OCI-LY1 (cell line): Measurements from ENCODE around the gene ZBTB6.
"Not testable (repeated sequence)": the region's sequence is repeated elsewhere in the genome, so short reads cannot be mapped to it uniquely, and the experiment has no call there.

Experiments used
- H2AFZ ChIP-seq: fragments of 200-600 bp; sonication (generic), shearing (Covaris generic); 2 replicates; pipeline ENCODE4 v1.6.0; 2014; ENCODE audit warnings: antibody characterized with exemption, mild to moderate bottlenecking, low read length
- H3F3A ChIP-seq: fragments of 200-600 bp; sonication (generic), shearing (Covaris generic); 2 replicates; pipeline ENCODE4 v1.6.0; 2014; ENCODE audit warnings: mild to moderate bottlenecking, antibody characterized with exemption, low read length, moderate library complexity; ENCODE audit not compliant: insufficient read depth
- H3K27ac ChIP-seq: fragments of 200-600 bp; sonication (generic); 2 replicates; pipeline ENCODE4 v1.5.1; 2014; ENCODE audit warnings: low read length, mixed run types, mild to moderate bottlenecking, low read depth; ENCODE audit not compliant: poor library complexity, severe bottlenecking
- H3K27me3 ChIP-seq: fragments of 200-600 bp; sonication (generic); 2 replicates; pipeline ENCODE4 v1.6.0; 2014; ENCODE audit warnings: antibody characterized with exemption, mild to moderate bottlenecking, low read length, moderate library complexity; ENCODE audit not compliant: insufficient read depth
- H3K36me3 ChIP-seq: fragments of 200-600 bp; sonication (generic); 2 replicates; pipeline ENCODE4 v1.6.1; 2014; ENCODE audit warnings: mild to moderate bottlenecking, antibody characterized with exemption, low read length, moderate library complexity, mixed read lengths; ENCODE audit not compliant: insufficient read depth
- H3K4me1 ChIP-seq: fragments of 200-600 bp; sonication (generic); 2 replicates; pipeline ENCODE4 v1.5.1; 2014; ENCODE audit warnings: mild to moderate bottlenecking, low read length, moderate library complexity; ENCODE audit not compliant: insufficient read depth, severe bottlenecking
- H3K4me2 ChIP-seq: fragments of 200-600 bp; sonication (generic), shearing (Covaris generic); 2 replicates; pipeline ENCODE4 v1.6.1; 2014; ENCODE audit warnings: low read length
- H3K4me3 ChIP-seq: fragments of 200-600 bp; sonication (generic); 2 replicates; pipeline ENCODE4 v1.5.1; 2014; ENCODE audit warnings: low read length, low read depth, mild to moderate bottlenecking, mixed read lengths; ENCODE audit not compliant: poor library complexity, severe bottlenecking
- H3K79me2 ChIP-seq: fragments of 200-600 bp; shearing (Covaris generic); 2 replicates; pipeline ENCODE4 v1.6.1; 2016; ENCODE audit warnings: mixed run types, low read length, mixed read lengths; ENCODE audit not compliant: insufficient read depth
- H3K9ac ChIP-seq: fragments of 200-600 bp; sonication (generic), shearing (Covaris generic); 2 replicates; pipeline ENCODE4 v1.6.1; 2014; ENCODE audit warnings: mild to moderate bottlenecking, low read length, mixed read lengths
- H3K9me2 ChIP-seq: fragments of 200-600 bp; sonication (generic), shearing (Covaris generic); 2 replicates; pipeline ENCODE4 v1.6.1; 2014; ENCODE audit warnings: low read depth, mild to moderate bottlenecking, low read length, mixed read lengths
- H3K9me3 ChIP-seq: fragments of 200-600 bp; shearing (Covaris generic); 2 replicates; pipeline ENCODE4 v1.6.1; 2014; ENCODE audit warnings: low read length, mixed read lengths
- H4K20me1 ChIP-seq: fragments of 200-600 bp; sonication (generic), shearing (Covaris generic); 2 replicates; pipeline ENCODE4 v1.6.0; 2016; ENCODE audit warnings: mild to moderate bottlenecking, low read length; ENCODE audit not compliant: insufficient read depth
- CTCF ChIP-seq: fragments of 200-600 bp; sonication (generic), shearing (Covaris generic); IDR thresholded peaks from 2 replicates; pipeline ENCODE4 v1.5.1; 2017; ENCODE audit warnings: mild to moderate bottlenecking, antibody characterized with exemption, low read length, moderate library complexity, mixed read lengths
- EZH2 ChIP-seq: fragments of 200-600 bp; sonication (generic), shearing (Covaris generic); IDR thresholded peaks from 2 replicates; pipeline ENCODE4 v1.8.0; 2017; ENCODE audit warnings: borderline replicate concordance, mixed run types, mild to moderate bottlenecking, antibody characterized with exemption, low read length, moderate library complexity, mixed read lengths

Gene ZBTB6

GRCh38 chr9:122883125-122883524 lies 30.0 kb downstream of the ZBTB6 start:
- no peak overlapping the region for H3K27ac ChIP-seq
- peaks cover 87% of the 10 kb centered on the region for H3K36me3 ChIP-seq

GRCh38 chr9:122879443-122879842 lies 33.7 kb downstream of the ZBTB6 start:
- H3K9ac ChIP-seq = no peak overlapping the region
- H3K79me2 ChIP-seq = no peaks in the 10 kb centered on the region
- H3K27ac ChIP-seq = no peak overlapping the region
- no peak overlapping the region for H3K4me3 ChIP-seq
- TF ChIP-seq CTCF (no peak), EZH2 (no peak)
- peaks cover 89% of the 10 kb centered on the region for H3K36me3 ChIP-seq
- H3K9me2 ChIP-seq = no peaks in the 10 kb centered on the region
- no peaks in the 10 kb centered on the region for H3F3A ChIP-seq
- no peaks in the 10 kb centered on the region for H3K27me3 ChIP-seq
- no peaks in the 10 kb centered on the region for H4K20me1 ChIP-seq
- no peak overlapping the region for H3K4me2 ChIP-seq
- H2AFZ ChIP-seq = no peak overlapping the region
- H3K9me3 ChIP-seq = no peaks in the 10 kb centered on the region
- H3K4me1 ChIP-seq = no peaks in the 10 kb centered on the region

More at GRCh38 chr9:122883125-122883524, 30.0 kb downstream of the ZBTB6 start:
- H3K79me2 ChIP-seq = no peaks in the 10 kb centered on the region
- H3F3A ChIP-seq = no peaks in the 10 kb centered on the region
- H3K4me3 ChIP-seq = no peak overlapping the region
- no peaks in the 10 kb centered on the region for H4K20me1 ChIP-seq
- H3K4me1 ChIP-seq = no peaks in the 10 kb centered on the region
- H3K9me2 ChIP-seq = no peaks in the 10 kb centered on the region
- no peak overlapping the region for H3K9ac ChIP-seq
- no peak overlapping the region for H2AFZ ChIP-seq
- TF ChIP-seq EZH2 = no peak
- TF ChIP-seq CTCF = no peak
- no peaks in the 10 kb centered on the region for H3K9me3 ChIP-seq
- H3K4me2 ChIP-seq = no peak overlapping the region
- H3K27me3 ChIP-seq = no peaks in the 10 kb centered on the region

GRCh38 chr9:122875523-122875922 lies 37.6 kb downstream of the ZBTB6 start:
- H3K4me1 ChIP-seq = no peaks in the 10 kb centered on the region
- H3K4me2 ChIP-seq = no peak overlapping the region
- H3K36me3 ChIP-seq = peaks cover 85% of the 10 kb centered on the region
- H3K9me2 ChIP-seq = no peaks in the 10 kb centered on the region
- no peak overlapping the region for H2AFZ ChIP-seq
- H3K27me3 ChIP-seq = no peaks in the 10 kb centered on the region
- H3F3A ChIP-seq = no peaks in the 10 kb centered on the region
- H4K20me1 ChIP-seq = no peaks in the 10 kb centered on the region
- no peak for TF ChIP-seq CTCF
- no peak for TF ChIP-seq EZH2
- no peaks in the 10 kb centered on the region for H3K79me2 ChIP-seq
- H3K9ac ChIP-seq = no peak overlapping the region
- H3K4me3 ChIP-seq = no peak overlapping the region
- H3K27ac ChIP-seq = no peak overlapping the region
- H3K9me3 ChIP-seq = no peaks in the 10 kb centered on the region

- H3K4me3 ChIP-seq, H3K27me3 ChIP-seq, H3K79me2 ChIP-seq, H3K4me1 ChIP-seq, H3K27ac ChIP-seq, H2AFZ ChIP-seq, H3K9me3 ChIP-seq, H3K9me2 ChIP-seq, H4K20me1 ChIP-seq, H3F3A ChIP-seq, H3K4me2 ChIP-seq, H3K9ac ChIP-seq: not testable (repeated sequence)
- peaks cover 64% of the 10 kb centered on the region for H3K36me3 ChIP-seq
These were observed 45.8 kb downstream of the ZBTB6 start for GRCh38 chr9:122867276-122867675.
